Osteoblast (primary cell): ENCODE measurements around the gene ANTXR2. TPM values are rescaled to one million over a fixed set of nuclear protein-coding genes. Genes with fewer than 3 reads are reported as not detected.

Experiments
- total RNA-seq: library from RNA; depleted of rRNA; stranded (reverse); fragments of >200 nt; gene quantifications from 2 replicates; pipeline ENCODE4 v1.2.3, GENCODE V29; 2012

Gene ANTXR2
- total RNA-seq, 1 donor, result 97.4 TPM

Other genes starting within 250 kb of the ANTXR2 start
- 3.6 and 5.0 TPM in 2 replicates for gene PRDM8, start 124.3 kb upstream of the ANTXR2 start, total RNA-seq
- 7.7 and 10.5 TPM in 2 replicates for gene FGF5, start 193.4 kb upstream of the ANTXR2 start, total RNA-seq